NCI-H128 (cell line): ENCODE measurements around the gene SRRM4.

Experiments used
- DNase-seq: peaks from one replicate; lab custom pipeline; 2025; ENCODE audit not compliant: unreplicated experiment; lab: John Stamatoyannopoulos, UW

Gene SRRM4

GRCh38 chr12:119157528-119157927 is 176.2 kb downstream of the SRRM4 start:
- no peak for DNase-seq

GRCh38 chr12:119157978-119158377 is 176.6 kb downstream of the SRRM4 start:
- DNase-seq, result no peak

DNA sequence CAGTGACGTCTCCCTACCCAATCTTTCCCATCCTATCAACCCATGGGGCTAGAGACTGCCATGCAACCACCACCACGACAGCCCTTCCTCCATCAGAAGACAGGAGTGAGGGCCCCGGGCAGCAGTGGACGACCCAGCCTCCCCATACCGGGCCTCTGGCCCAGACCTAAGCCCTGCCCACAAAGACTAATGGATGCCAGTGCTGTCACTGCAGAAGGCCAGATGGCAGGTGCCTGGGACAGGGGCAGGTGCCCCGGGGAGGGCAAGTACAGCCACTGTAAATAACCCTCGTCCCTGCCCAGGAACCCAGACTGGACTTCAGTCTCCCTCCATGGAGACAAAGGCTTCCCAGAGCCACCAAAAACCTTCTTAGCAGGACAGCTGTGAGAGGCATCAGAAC is 177.1 kb downstream of the SRRM4 start:
- DNase-seq, result no peak

DNA sequence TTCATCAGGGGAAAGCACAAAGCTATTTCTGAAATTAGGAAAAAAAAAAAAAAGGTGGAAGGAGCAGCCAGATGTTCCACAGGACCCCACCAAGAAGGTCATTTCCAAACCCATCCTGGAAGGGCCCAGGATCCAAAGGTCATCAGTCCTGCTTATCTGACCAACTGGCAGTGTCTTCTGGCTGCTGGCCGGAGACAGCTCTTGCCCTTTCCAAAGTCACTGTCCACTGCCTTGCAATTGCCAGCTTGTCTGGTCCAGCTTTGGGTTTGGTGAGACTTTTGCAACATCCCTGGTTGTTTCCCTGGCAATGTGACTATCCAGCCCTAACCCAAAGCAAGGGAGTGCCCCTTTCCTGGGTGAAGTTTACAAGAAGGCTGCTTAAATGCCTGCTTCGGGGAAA is 178.5 kb downstream of the SRRM4 start:
- no peak for DNase-seq

DNA sequence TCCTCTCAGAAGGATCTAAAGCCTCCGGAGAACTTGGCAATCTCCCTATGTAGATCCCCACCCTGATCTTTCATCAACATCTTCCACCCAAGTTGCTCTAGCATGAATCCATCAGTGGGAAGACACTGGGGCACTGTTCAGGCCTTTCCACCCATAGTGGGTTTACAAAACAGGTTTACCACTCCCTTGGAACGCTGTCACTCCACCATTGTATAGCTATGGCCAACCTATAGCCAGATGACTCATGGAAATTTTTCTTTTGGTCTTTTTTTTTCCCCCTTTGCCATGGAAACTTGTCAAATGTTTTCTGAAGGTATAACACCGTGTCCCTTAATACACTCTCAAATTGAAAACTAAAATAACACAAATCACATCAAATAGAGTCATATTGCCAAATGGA is 186.6 kb downstream of the SRRM4 start:
- no peak for DNase-seq

- no peak for DNase-seq
These were observed 187.4 kb downstream of the SRRM4 start for GRCh38 chr12:119168721-119169120.

- no peak for DNase-seq
These were observed 187.8 kb downstream of the SRRM4 start for GRCh38 chr12:119169150-119169549.

- DNase-seq, result no peak
These were observed 189.9 kb downstream of the SRRM4 start for GRCh38 chr12:119171291-119171690.

- no peak for DNase-seq
These were observed 190.5 kb downstream of the SRRM4 start for GRCh38 chr12:119171691-119172425.

DNA sequence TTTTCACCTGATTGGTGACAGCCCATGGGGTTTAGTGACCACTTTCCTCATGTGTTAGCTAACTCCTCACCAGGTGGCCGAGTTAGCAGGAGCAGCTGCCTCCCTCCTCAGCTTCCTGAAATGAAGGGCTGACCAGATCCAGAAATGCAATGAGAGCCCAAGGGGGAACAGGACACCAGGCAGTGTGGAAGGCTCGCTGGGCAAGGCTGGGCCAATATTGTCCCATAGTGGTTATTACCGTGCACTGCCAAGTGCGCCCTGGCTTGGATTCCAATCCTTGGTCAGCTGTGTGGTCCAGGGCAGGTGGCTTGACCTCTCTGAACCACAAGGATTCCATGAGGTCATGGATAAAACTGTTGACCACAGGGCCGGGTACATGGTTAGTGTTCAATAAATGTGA is 193.7 kb downstream of the SRRM4 start:
- DNase-seq, result no peak

DNA sequence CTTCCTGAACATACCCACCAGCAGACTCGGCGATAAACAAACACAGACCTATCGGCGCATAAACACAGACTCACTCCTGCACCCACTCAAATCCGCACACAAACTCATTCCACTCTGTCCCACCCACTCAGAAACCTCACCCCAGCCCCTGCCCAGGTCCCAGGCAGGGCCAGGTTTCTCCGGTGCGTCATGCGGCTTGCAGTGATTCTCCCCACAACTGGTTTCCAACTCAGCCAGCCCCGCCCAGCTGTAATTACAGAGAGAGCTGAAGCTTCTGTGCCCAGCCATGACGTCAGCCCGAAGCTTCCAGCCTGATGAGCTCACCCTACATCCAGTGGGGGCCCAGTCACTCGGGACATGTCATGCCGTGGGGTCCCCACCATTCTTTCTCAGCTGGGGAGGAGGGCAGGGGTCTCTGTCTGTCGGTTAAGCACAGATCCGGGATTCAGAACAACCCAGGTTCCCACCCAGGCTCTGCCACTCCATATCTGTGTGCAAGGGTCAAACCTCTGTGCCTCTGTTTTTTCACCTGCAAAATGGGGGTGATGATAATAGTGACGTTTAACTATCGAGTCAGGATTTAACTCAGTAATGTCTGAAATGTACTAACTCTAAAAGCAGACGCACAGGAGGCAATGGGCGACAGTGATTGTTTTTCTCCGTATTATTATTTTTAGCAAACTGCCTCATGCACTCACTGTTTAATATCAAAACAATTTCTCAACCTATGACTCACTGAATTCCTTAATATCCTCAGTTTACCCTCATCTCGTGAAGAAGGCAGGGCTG is 195.1 kb downstream of the SRRM4 start:
- DNase-seq, result no peak

DNA sequence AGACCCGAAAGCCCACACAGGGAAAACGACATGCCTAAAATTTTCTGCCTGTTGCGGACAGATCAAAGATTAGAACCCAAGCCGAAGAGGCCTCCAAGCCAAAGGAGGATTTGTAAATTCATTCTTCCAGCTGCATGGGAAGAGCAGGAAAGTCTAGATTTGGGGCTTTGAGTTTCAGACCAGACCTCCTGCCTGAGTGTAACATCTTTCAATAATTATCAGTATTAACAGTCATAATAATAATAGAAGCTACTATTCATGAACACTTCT is 195.7 kb downstream of the SRRM4 start:
- no peak for DNase-seq

DNA sequence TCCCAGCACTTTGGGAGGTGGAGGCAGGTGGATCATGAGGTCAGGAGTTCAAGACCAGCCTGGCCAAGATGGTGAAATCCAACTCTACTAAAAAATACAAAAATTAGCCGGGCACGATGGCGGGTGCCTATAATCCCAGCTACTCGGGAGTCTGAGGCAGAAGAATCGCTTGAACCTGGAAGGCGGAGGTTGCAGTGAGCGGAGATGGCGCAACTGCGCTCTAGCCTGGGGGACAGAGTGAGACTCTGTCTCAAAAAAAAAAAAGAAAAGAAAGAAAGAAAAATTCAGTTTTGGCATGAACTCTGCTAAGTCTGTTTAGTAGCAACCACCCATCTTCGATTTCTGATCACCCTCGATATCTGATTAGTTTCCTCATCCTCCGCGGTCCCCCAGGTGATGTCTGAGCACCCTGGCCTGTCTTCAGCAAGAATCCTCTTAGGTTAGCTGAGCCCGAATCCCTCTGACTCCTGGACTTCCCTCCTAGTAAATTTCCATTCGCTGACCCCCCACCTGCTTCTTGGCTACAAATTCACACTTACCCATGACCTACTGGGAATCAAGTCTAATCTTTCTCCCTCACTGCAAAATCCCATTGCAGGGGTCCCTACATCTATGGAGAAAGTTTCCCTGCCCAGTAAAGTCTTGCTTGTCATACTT is 196.5 kb downstream of the SRRM4 start:
- no peak for DNase-seq

DNA sequence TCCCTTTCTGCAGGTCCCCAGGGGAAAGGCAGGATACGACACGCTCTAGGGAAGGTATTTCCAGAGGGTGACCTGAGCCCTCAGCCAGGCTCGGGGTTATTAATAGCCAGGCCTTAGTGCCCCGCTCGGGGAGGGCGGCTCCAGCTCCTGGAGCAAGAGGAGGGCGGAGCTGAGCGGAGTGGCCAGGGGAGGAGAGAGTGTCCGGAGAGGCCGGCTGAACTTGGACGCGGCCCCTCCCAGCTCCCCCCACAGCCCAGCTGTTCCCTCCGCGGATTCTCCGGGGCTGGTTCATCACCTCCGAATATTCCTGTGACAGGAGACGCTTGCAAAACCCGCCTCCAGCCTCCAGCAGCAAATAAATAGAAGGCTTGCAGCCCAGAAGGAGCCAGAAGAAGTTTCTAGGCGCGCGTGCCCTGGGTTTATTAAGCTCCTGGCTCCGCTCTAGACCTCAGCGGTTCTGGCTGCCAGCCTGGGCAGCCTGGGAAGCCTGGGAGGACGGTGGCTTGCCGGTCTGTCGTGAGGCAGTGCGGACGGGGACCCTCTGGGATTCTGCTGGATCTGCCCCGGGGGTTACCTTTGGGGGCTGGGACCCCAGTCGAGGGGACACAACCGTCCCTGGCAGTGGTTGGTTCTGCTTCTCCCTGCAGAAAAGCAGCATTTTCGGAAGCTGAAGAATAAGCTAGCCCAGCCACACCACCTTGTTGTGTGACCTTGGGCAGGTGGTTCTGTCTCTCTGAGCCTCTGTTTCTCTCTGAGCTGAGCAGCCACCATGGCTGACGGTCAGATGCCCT is 197.4 kb downstream of the SRRM4 start, which contains the start of gene HSPB8:
HSPB8 (plus strand) TSS at position 388 of the 791 bp plus-strand sequence; CDS start at position 770, 382 bp downstream.
- no peak for DNase-seq

GRCh38 chr12:119179335-119180021 is 198.1 kb downstream of the SRRM4 start:
- no peak for DNase-seq

GRCh38 chr12:119180380-119181040 is 199.2 kb downstream of the SRRM4 start:
- DNase-seq, result no peak

- DNase-seq, result no peak
These were observed 199.9 kb downstream of the SRRM4 start for GRCh38 chr12:119181202-119181601.

GRCh38 chr12:119181944-119182343 is 200.6 kb downstream of the SRRM4 start:
- DNase-seq, result no peak

GRCh38 chr12:119182701-119183493 is 201.6 kb downstream of the SRRM4 start:
- DNase-seq, result no peak
